Kidney glomerular epithelial cell (primary cell): ENCODE results near the gene LGALS4.
"Not testable (repeated sequence)": the region's sequence is repeated elsewhere in the genome, so short reads cannot be mapped to it uniquely, and the experiment has no call there.

Source experiments
- DNase-seq: peaks from one replicate; lab custom pipeline; 2025; lab: John Stamatoyannopoulos, UW

LGALS4 gene

GRCh38 chr19:38821230-38821825 lies 8.6 kb upstream of the LGALS4 start:
- not testable (repeated sequence) for DNase-seq

GRCh38 chr19:38819231-38819920 lies 6.6 kb upstream of the LGALS4 start:
- DNase-seq = no peak

- DNase-seq = no peak
Observed at GRCh38 chr19:38817081-38817480, 4.3 kb upstream of the LGALS4 start.

- DNase-seq = no peak
Observed at GRCh38 chr19:38816131-38816750, 3.5 kb upstream of the LGALS4 start.

- DNase-seq = no peak
Observed at GRCh38 chr19:38815059-38816001, 2.6 kb upstream of the LGALS4 start.

GRCh38 chr19:38813932-38814331 lies 1.2 kb upstream of the LGALS4 start:
- not testable (repeated sequence) for DNase-seq

GRCh38 chr19:38813323-38813722 lies 578 bp upstream of the LGALS4 start:
- DNase-seq = no peak

GRCh38 chr19:38812009-38812840 lies 520 bp downstream of the LGALS4 start:
- no peak for DNase-seq

- no peak for DNase-seq
Observed at GRCh38 chr19:38809592-38810252, 3.0 kb downstream of the LGALS4 start.

GRCh38 chr19:38808741-38809140 lies 4.0 kb downstream of the LGALS4 start:
- DNase-seq = no peak

GRCh38 chr19:38807374-38808098 lies 5.2 kb downstream of the LGALS4 start:
- DNase-seq = peak; percentile 16

GRCh38 chr19:38806371-38806770 lies 6.4 kb downstream of the LGALS4 start:
- no peak for DNase-seq

- DNase-seq = no peak
Observed at GRCh38 chr19:38805180-38805579, 7.6 kb downstream of the LGALS4 start.

GRCh38 chr19:38803543-38803942 lies 9.2 kb downstream of the LGALS4 start:
- DNase-seq = no peak

- no peak for DNase-seq
Observed at GRCh38 chr19:38801359-38802095, 11.2 kb downstream of the LGALS4 start.

- no peak for DNase-seq
Observed at GRCh38 chr19:38800577-38801347, 12.0 kb downstream of the LGALS4 start.

- DNase-seq = no peak
Observed at GRCh38 chr19:38799104-38799503, 13.6 kb downstream of the LGALS4 start.

- DNase-seq = not testable (repeated sequence)
Observed at GRCh38 chr19:38797781-38798180, 15.0 kb downstream of the LGALS4 start.

- no peak for DNase-seq
Observed at GRCh38 chr19:38796154-38796553, 16.6 kb downstream of the LGALS4 start.
